ENCODE results near the gene PKD1.

Gene PKD1

DNA sequence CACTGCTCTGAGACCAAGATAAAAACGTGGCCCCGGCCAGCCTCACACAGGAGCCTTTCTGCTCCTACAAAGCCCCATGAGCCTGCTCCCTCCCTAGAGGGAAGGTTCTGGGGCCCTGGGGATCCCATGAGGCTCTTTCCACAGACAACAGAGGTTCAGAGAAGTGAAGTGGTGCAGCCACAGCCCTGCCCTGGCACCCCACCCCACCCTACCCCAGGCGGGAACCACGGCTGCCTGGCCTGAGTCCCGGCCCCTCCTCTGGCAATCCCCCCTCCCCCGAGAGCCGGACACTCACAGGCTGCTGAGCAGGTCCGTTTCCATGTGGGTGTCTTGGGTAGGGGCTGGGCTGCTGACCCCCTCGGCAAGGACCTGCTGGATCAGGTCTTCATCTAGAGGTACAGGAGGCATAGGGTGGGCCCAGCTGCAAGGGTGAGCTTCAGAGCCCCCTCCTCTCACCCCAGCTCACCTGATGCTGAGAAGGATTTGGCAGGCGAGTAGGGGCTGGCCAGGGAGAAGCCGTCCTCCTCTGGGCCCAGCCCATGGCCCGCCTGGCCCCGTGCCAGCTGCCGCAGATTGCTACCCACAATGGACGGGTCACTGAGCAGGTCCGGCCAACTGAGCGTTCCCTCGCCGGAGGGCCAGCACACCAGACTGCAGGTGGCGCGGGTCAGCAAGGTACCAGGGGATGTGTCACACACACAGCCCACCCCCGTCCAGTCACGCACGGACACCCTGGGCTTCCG, 38.7 kb downstream of the PKD1 start:
- DNase-seq (ENCODE audit: insufficient read length, low spot score) (no peak), FAIRE-seq (no peak)
- TF ChIP-seq PAX5 (IDR thresholded peaks at IDR 0.05; ENCODE audit: insufficient read depth, low read length, severe bottlenecking) (no peak), SPI1 (IDR thresholded peaks at IDR 0.05; ENCODE audit: low read depth, low read length) (no peak), POU2F2 (IDR thresholded peaks at IDR 0.05; ENCODE audit: low read depth, low read length) (no peak), TAF1 (IDR thresholded peaks at IDR 0.05; ENCODE audit: low read depth, low read length) (no peak), POLR2A (IDR thresholded peaks at IDR 0.05; ENCODE audit: low read depth, low read length) (no peak), POLR2AphosphoS5 (IDR thresholded peaks at IDR 0.05; ENCODE audit: low read depth, low read length) (no peak)

DNA sequence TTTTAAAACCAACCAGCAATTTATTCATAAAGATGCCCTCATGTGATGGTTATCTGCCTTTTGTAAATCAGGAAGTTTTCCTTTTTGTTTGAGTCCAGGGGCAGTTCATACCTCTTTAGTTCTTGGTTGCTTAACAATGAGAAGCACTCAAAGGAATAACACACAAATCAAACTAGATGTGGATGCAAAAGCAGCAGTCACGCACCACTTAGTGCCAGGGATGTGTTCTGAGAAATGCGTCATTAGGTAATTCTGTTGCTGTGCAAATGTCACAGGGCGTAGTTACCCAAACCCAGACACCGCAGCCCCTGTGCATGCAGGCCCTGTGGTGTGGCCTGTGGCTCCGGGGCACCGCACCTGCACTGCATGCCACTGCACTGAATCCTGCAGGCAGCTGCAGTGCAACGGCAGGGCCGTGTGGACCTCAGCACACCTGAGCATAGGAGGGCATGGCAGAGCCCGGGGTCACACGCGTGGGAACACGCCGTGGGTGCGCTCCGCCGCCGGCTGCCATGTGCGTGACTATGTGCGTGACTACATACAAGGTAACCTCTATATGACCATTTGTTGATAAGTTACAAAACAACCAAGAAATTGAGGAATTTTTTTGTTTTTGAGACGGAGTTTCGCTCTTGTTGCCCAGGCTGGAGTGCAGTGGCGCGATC, 39.6 kb downstream of the PKD1 start:
- FAIRE-seq (no peak), DNase-seq (ENCODE audit: insufficient read length, low spot score) (no peak)
- TF ChIP-seq POLR2A (IDR thresholded peaks at IDR 0.05; ENCODE audit: low read depth, low read length) (no peak), POU2F2 (IDR thresholded peaks at IDR 0.05; ENCODE audit: low read depth, low read length) (no peak), TAF1 (IDR thresholded peaks at IDR 0.05; ENCODE audit: low read depth, low read length) (no peak), SPI1 (IDR thresholded peaks at IDR 0.05; ENCODE audit: low read depth, low read length) (no peak), PAX5 (IDR thresholded peaks at IDR 0.05; ENCODE audit: insufficient read depth, low read length, severe bottlenecking) (no peak), POLR2AphosphoS5 (IDR thresholded peaks at IDR 0.05; ENCODE audit: low read depth, low read length) (no peak)

DNA sequence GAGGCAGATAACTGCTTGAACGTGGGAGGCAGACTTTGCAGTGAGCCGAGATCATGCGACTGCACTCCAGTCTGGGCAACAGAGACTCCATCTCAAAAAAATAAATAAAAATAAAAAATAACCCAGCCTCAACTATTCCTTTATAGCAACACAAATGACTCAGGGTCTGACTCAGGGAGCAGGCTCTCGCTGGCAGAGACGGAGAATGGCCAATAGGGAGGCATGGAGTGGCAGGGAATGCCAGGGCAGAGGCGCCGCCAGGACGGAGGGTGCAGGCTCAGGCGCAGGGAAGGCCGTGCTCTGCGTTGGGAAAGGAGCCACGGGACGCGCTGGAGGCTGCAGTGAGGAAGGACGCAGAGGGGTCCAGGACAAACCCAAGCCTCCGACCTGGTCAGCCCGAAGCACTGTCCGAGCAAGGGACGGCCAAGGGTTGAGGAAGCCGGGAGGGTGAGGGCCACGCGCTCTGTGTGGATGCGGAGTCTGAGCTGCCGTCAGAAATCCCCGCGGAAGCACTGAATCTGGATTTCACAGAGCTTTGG, 40.3 kb downstream of the PKD1 start:
- FAIRE-seq (no peak), DNase-seq (ENCODE audit: insufficient read length, low spot score) (no peak)
- TF ChIP-seq POLR2A (IDR thresholded peaks at IDR 0.05; ENCODE audit: low read depth, low read length) = no peak
- TF ChIP-seq POLR2AphosphoS5 (IDR thresholded peaks at IDR 0.05; ENCODE audit: low read depth, low read length) = no peak
- TF ChIP-seq SPI1 (IDR thresholded peaks at IDR 0.05; ENCODE audit: low read depth, low read length) = no peak
- no peak for TF ChIP-seq POU2F2 (IDR thresholded peaks at IDR 0.05; ENCODE audit: low read depth, low read length)
- no peak for TF ChIP-seq TAF1 (IDR thresholded peaks at IDR 0.05; ENCODE audit: low read depth, low read length)
- TF ChIP-seq PAX5 (IDR thresholded peaks at IDR 0.05; ENCODE audit: insufficient read depth, low read length, severe bottlenecking) = no peak

DNA sequence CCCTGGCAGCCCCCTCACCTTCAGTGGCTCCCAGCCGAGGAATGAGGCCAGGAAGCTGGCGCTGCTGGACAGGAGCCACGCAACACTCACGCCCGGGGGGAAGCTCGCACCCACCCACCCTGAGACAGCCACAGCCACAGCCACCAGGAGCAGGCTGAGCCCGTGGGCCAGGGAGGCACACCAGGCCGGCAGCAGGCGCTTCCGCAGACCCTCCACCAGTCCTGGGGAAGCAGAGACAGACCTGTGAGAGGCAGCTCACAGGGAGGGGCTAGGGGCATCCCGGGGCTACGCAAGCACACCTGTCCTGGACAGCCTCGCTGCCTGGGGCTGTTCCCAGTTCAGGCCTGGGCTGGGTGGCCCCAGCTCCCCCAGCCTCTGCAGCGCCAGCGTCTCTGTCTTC, 41.9 kb downstream of the PKD1 start:
- FAIRE-seq (no peak), DNase-seq (ENCODE audit: insufficient read length, low spot score) (no peak)
- TF ChIP-seq SPI1 (IDR thresholded peaks at IDR 0.05; ENCODE audit: low read depth, low read length) = no peak
- TF ChIP-seq POU2F2 (IDR thresholded peaks at IDR 0.05; ENCODE audit: low read depth, low read length) = no peak
- no peak for TF ChIP-seq PAX5 (IDR thresholded peaks at IDR 0.05; ENCODE audit: insufficient read depth, low read length, severe bottlenecking)
- no peak for TF ChIP-seq TAF1 (IDR thresholded peaks at IDR 0.05; ENCODE audit: low read depth, low read length)
- no peak for TF ChIP-seq POLR2A (IDR thresholded peaks at IDR 0.05; ENCODE audit: low read depth, low read length)
- TF ChIP-seq POLR2AphosphoS5 (IDR thresholded peaks at IDR 0.05; ENCODE audit: low read depth, low read length) = no peak

DNA sequence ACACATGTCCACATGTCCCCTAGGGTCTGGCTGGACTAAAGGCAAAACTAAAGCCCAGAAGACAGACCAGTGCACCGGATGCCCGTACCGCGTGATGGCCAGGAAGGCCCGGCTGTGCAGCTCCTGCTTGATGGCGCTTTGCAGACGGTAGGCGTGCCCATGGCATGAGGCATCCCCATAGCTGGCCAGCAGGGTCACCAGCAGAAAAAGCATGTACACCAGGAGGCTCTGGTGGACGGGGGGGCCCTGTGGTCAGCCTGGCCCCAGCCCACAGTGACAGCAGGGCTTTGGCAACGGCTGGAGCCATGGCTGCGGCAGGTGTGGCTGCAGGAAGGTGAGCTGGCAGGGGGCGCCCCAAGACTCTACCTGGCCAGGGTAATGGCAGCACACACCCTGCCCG, 42.8 kb downstream of the PKD1 start:
- DNase-seq (ENCODE audit: insufficient read length, low spot score) (no peak), FAIRE-seq (no peak)
- TF ChIP-seq PAX5 (IDR thresholded peaks at IDR 0.05; ENCODE audit: insufficient read depth, low read length, severe bottlenecking) = no peak

DNA sequence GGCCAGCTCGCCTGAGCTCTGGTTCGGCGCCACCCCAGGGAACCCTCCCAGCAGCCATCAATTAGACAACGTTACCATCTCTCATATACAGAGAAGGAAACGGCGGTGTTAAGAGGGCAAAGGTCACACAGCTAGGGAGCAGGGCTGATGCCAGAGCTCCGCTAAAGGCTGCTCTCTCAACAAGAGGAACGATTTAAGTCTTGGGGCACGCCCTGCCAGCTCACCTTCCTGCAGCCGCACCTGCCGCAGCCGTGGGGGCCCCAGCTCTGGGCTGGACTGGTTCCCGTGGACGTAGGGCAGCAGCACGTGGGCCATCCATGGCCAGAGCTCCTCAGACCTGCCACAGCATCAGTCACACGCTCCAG, 43.5 kb downstream of the PKD1 start:
- no peak for TF ChIP-seq POLR2AphosphoS5 (IDR thresholded peaks at IDR 0.05; ENCODE audit: low read depth, low read length)
- TF ChIP-seq TAF1 (IDR thresholded peaks at IDR 0.05; ENCODE audit: low read depth, low read length) = no peak
- no peak for TF ChIP-seq SPI1 (IDR thresholded peaks at IDR 0.05; ENCODE audit: low read depth, low read length)
- TF ChIP-seq POLR2A (IDR thresholded peaks at IDR 0.05; ENCODE audit: low read depth, low read length) = no peak
- no peak for TF ChIP-seq POU2F2 (IDR thresholded peaks at IDR 0.05; ENCODE audit: low read depth, low read length)
- no peak for TF ChIP-seq PAX5 (IDR thresholded peaks at IDR 0.05; ENCODE audit: insufficient read depth, low read length, severe bottlenecking)
- FAIRE-seq = no peak
- no peak for DNase-seq (ENCODE audit: insufficient read length, low spot score)

DNA sequence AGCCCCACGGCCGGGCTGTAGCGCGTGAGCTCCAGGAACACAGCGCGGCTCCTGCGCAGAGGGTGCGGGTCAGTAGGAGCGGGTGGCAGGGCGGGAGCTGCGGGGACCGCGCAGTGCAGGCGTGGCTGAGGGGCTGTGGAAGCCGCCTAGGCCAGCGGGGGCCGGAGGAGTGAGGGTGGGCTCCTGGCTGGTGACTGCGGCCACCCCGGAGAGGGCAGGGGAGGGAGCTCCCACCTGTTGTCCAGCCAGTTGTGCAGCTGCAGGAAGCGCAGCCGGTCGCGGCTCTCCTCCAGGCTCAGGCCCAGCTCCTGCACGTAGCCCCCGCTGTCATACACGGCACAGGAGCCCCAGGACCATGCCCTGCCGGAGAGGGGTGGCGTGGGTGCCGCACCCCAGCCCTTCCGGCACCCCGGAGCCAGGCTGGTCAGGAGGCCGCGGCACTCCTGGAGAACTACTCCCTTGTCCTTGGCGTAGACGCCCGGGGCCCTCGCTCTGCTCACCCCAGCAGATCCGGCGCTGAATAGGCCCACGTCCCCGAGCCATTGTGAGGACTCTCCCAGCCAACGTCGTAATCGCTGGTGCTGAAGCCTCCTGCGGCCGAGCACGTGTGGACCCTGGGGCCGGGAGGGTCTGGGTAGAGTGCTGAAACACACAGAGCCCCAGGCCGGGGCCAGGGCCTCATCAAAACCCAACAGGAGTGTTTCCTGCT, 44.0 kb downstream of the PKD1 start:
- no peak for FAIRE-seq
- TF ChIP-seq TAF1 (IDR thresholded peaks at IDR 0.05; ENCODE audit: low read depth, low read length) = no peak

DNA sequence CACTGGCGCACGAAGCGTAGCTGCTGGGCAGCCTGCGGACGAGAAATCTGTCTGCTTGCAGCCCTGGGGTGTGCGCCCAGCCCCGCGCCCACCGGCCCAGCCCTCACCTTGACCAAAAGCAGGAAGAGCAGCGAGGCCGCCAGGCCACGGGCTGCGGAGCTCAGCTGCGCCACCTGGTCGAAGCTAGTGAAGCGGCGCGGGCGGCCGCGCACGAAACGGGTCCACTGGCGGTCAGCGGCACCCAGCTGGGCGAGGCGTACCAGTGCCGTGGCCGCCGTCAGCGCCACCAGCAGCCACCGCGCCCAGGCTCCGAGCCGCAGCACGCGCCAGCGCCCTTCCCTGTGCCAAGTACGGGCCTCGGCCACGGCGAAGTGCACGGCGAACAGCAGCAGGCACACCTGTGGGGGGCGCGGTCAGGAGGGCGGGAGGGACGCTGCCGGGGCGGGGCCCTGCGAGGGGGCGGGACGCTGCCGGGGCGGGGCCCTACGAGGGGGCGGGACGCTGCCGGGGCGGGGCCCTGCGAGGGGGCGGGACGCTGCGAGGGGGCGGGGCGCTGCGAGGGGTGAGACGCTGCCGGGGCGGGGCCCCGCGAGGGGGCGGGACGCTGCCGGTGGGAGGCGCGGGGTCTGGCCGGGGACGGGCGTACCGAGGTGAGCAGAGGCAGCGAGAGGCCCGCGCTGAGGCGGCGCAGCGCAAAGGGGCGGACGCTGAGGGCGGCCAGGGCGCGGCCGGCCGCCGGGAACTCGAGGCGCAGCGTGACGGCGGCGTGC, 44.7 kb downstream of the PKD1 start:
- FAIRE-seq = no peak
- DNase-seq (ENCODE audit: insufficient read length, low spot score) = no peak
- TF ChIP-seq TAF1 (IDR thresholded peaks at IDR 0.05; ENCODE audit: low read depth, low read length) (no peak), PAX5 (IDR thresholded peaks at IDR 0.05; ENCODE audit: insufficient read depth, low read length, severe bottlenecking) (no peak), POU2F2 (IDR thresholded peaks at IDR 0.05; ENCODE audit: low read depth, low read length) (no peak)

More for the DNA sequence above, 44.0 kb downstream of the PKD1 start:
- DNase-seq (ENCODE audit: insufficient read length, low spot score) = no peak

DNA sequence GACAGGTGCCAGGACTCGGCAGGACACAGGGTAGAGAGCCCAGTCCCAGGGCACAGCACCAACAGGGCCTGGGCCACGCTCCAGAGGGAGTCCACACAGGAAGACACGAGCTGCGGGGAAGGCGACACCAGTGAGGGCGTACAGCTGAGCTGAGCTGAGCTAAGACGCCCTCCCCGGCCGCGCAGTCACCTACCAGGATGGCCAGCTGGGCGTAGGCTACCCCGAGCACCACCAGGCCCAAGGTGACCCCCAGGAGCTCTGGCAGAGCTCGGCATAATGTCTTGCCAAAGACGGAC, 45.3 kb downstream of the PKD1 start:
- FAIRE-seq (no peak), DNase-seq (ENCODE audit: insufficient read length, low spot score) (no peak)
- TF ChIP-seq TAF1 (IDR thresholded peaks at IDR 0.05; ENCODE audit: low read depth, low read length) (no peak), SPI1 (IDR thresholded peaks at IDR 0.05; ENCODE audit: low read depth, low read length) (no peak), POU2F2 (IDR thresholded peaks at IDR 0.05; ENCODE audit: low read depth, low read length) (no peak), POLR2AphosphoS5 (IDR thresholded peaks at IDR 0.05; ENCODE audit: low read depth, low read length) (no peak), POLR2A (IDR thresholded peaks at IDR 0.05; ENCODE audit: low read depth, low read length) (no peak), PAX5 (IDR thresholded peaks at IDR 0.05; ENCODE audit: insufficient read depth, low read length, severe bottlenecking) (no peak)

Data from GM12891 (cell line).